ENCODE data around the gene TMEM131. TPM values are rescaled to one million over a fixed set of nuclear protein-coding genes. Genes with fewer than 3 reads are reported as not detected.

TMEM131 gene
- total RNA-seq, 1 experiment from 2014 or later: 29.6 TPM

DNA sequence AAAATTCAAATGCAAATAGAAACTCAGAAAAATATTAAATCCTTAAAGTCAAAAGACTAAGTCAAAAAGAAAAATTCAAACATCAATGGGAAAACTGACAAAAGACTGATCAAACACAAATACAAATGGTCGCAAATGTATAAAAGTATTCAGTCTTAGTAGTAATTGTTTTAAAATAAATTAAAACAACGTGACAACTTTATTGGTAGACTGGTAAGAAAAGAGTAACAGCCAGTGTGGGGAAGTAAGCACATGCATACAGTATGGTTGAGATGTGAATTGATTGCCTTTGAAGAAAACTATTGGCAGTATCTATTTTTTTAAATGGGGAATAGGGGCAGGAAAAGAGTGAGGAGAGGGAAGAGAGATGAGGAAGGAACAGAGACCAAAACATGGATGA, 9.8 kb downstream of the TMEM131 start:
- Histone ChIP-seq H3K27me3 (ENCODE audit: insufficient read depth, low read depth) (no peaks in the 10 kb centered on the region), H3K4me1 (replicated peaks; ENCODE audit: insufficient read depth) (0 out of 2 replicates have a peak, but pooled peaks cover under 1% of the 10 kb centered on the region), H2AFZ (no peak overlapping the region), H3K79me2 (ENCODE audit: low read depth) (peaks cover 91% of the 10 kb centered on the region), H4K20me1 (ENCODE audit: insufficient read depth) (no peaks in the 10 kb centered on the region), H3K36me3 (ENCODE audit: low read depth) (peaks cover 14% of the 10 kb centered on the region; the same call in 1 of the 2 replicates), H3K9me3 (ENCODE audit: insufficient read depth, low read depth) (peaks cover 17% of the 10 kb centered on the region), H3K27ac (no peak overlapping the region), H3K4me2 (no peak overlapping the region), H3K9me2 (ENCODE audit: insufficient read depth) (no peaks in the 10 kb centered on the region), H3F3A (ENCODE audit: insufficient read depth, low read depth) (no peaks in the 10 kb centered on the region; the same call in 1 of the 2 replicates), H3K4me3 (no peak overlapping the region)
- no peak for DNase-seq
- CTCF ChIA-PET: no interaction called here
- no TSS peak for BruUV-seq (replicated peaks)
- POLR2A ChIA-PET (ENCODE audit: unreplicated experiment): no interaction called here
- no peak for TF ChIP-seq EZH2 (IDR thresholded peaks at IDR 0.05; ENCODE audit: low read depth)
- TF ChIP-seq, protein P1, sequence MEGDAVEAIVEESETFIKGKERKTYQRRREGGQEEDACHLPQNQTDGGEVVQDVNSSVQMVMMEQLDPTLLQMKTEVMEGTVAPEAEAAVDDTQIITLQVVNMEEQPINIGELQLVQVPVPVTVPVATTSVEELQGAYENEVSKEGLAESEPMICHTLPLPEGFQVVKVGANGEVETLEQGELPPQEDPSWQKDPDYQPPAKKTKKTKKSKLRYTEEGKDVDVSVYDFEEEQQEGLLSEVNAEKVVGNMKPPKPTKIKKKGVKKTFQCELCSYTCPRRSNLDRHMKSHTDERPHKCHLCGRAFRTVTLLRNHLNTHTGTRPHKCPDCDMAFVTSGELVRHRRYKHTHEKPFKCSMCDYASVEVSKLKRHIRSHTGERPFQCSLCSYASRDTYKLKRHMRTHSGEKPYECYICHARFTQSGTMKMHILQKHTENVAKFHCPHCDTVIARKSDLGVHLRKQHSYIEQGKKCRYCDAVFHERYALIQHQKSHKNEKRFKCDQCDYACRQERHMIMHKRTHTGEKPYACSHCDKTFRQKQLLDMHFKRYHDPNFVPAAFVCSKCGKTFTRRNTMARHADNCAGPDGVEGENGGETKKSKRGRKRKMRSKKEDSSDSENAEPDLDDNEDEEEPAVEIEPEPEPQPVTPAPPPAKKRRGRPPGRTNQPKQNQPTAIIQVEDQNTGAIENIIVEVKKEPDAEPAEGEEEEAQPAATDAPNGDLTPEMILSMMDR (conservative IDR thresholded peaks at IDR 0.05): no peak
- intact Hi-C loops (cut with micrococcal nuclease; ENCODE audit: unreplicated experiment): no loop called here

DNA sequence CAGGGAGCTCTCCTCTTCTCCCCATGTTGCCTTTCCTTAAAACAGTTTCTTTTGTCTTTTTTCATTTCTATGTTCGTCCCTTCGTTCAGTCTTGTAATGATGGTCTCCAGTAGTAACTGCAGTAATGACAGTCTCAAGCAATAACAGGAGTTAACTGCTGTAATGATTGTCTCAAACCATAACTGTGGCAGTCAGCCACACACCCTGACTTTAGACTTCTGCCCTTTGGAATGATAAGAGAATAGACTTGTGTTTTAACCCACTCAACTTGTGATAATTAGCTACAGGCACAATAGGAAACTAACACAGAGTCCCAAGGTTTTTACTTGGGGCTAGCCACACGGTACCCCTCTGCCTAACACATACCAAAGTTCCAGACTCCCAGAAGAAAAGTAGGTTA, 12.1 kb downstream of the TMEM131 start:
- POLR2A ChIA-PET (ENCODE audit: unreplicated experiment): no interaction called here
- Histone ChIP-seq H3K4me3 (no peak overlapping the region), H3F3A (ENCODE audit: insufficient read depth, low read depth) (no peaks in the 10 kb centered on the region), H4K20me1 (ENCODE audit: insufficient read depth) (no peaks in the 10 kb centered on the region), H3K9me2 (ENCODE audit: insufficient read depth) (no peaks in the 10 kb centered on the region), H3K27ac (no peak overlapping the region), H3K4me2 (no peak overlapping the region), H2AFZ (no peak overlapping the region), H3K9me3 (ENCODE audit: insufficient read depth, low read depth) (peaks cover 28% of the 10 kb centered on the region), H3K36me3 (ENCODE audit: low read depth) (peaks cover 12% of the 10 kb centered on the region; the same call in 1 of the 2 replicates), H3K27me3 (ENCODE audit: insufficient read depth, low read depth) (no peaks in the 10 kb centered on the region), H3K4me1 (replicated peaks; ENCODE audit: insufficient read depth) (no peaks in the 10 kb centered on the region), H3K79me2 (ENCODE audit: low read depth) (peaks cover 89% of the 10 kb centered on the region)
- TF ChIP-seq, protein P1 (conservative IDR thresholded peaks at IDR 0.05): no peak
- no peak for TF ChIP-seq EZH2 (IDR thresholded peaks at IDR 0.05; ENCODE audit: low read depth)
- DNase-seq: no peak
- no TSS peak for BruUV-seq (replicated peaks)
- CTCF ChIA-PET: no interaction called here
- intact Hi-C loops (cut with micrococcal nuclease; ENCODE audit: unreplicated experiment): no loop called here

DNA sequence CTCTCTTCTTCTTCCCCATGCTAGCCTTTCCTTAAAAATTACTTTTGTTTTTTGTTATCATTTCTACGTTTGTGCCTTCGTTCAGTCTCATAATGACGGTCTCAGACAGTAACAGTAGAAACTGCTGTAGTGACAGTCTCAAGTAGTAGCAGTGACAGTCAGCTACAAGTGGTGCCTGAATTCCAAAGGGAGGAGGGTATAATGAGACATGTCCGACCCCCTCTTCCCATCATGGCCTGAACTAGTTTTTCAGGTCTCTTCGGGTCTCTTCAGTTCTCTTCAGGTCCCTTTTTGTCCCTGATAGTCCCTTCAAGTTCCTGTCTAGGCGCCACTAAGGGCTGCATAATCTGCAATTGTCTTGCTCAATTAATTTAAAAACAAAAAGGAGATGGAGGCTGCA, 12.6 kb downstream of the TMEM131 start:
- Histone ChIP-seq H3K4me3 (no peak overlapping the region), H3K4me2 (no peak overlapping the region), H3K36me3 (ENCODE audit: low read depth) (peaks cover 8% of the 10 kb centered on the region; the same call in 1 of the 2 replicates), H3F3A (ENCODE audit: insufficient read depth, low read depth) (no peaks in the 10 kb centered on the region), H3K27ac (no peak overlapping the region), H3K9me2 (ENCODE audit: insufficient read depth) (no peaks in the 10 kb centered on the region), H2AFZ (no peak overlapping the region), H4K20me1 (ENCODE audit: insufficient read depth) (no peaks in the 10 kb centered on the region), H3K79me2 (ENCODE audit: low read depth) (peaks cover 89% of the 10 kb centered on the region), H3K4me1 (replicated peaks; ENCODE audit: insufficient read depth) (no peaks in the 10 kb centered on the region), H3K9me3 (ENCODE audit: insufficient read depth, low read depth) (peaks cover 23% of the 10 kb centered on the region), H3K27me3 (ENCODE audit: insufficient read depth, low read depth) (no peaks in the 10 kb centered on the region)
- CTCF ChIA-PET: no interaction called here
- TF ChIP-seq EZH2 (IDR thresholded peaks at IDR 0.05; ENCODE audit: low read depth): no peak
- TF ChIP-seq, protein P1 (conservative IDR thresholded peaks at IDR 0.05): no peak
- intact Hi-C loops (cut with micrococcal nuclease; ENCODE audit: unreplicated experiment): no loop called here
- BruUV-seq (replicated peaks): no TSS peak
- POLR2A ChIA-PET (ENCODE audit: unreplicated experiment): no interaction called here
- no peak for DNase-seq

Data from PC-9 (cell line).